DOHH2 (cell line): ENCODE measurements around the gene SLCO6A1.

Source experiments
- H3F3A ChIP-seq: fragments of 200-600 bp; sonication (generic), shearing (Covaris generic); 2 replicates; pipeline ENCODE4 v1.6.0; 2016; ENCODE audit warnings: antibody characterized with exemption, mild to moderate bottlenecking; ENCODE audit not compliant: control insufficient read depth, insufficient read depth
- H3K27ac ChIP-seq: fragments of 200-600 bp; sonication (generic); 2 replicates; pipeline ENCODE4 v1.5.1; 2014; ENCODE audit warnings: low read depth, mild to moderate bottlenecking, low read length, moderate library complexity
- H3K27me3 ChIP-seq: fragments of 200-600 bp; sonication (generic); 2 replicates; pipeline ENCODE4 v1.6.1; 2014; ENCODE audit warnings: mild to moderate bottlenecking, low read length, mixed read lengths; ENCODE audit not compliant: control insufficient read depth
- H3K36me3 ChIP-seq: fragments of 200-600 bp; sonication (generic); 2 replicates; pipeline ENCODE4 v1.6.1; 2014; ENCODE audit warnings: mild to moderate bottlenecking, low read length, moderate library complexity, mixed read lengths; ENCODE audit not compliant: control insufficient read depth
- H3K4me1 ChIP-seq: fragments of 200-600 bp; sonication (generic); 2 replicates; pipeline ENCODE4 v1.6.1; 2014; ENCODE audit warnings: mild to moderate bottlenecking, low read length, mixed read lengths; ENCODE audit not compliant: control insufficient read depth
- H3K4me2 ChIP-seq: fragments of 200-600 bp; sonication (generic); 2 replicates; pipeline ENCODE4 v1.6.0; 2014; ENCODE audit warnings: mild to moderate bottlenecking, low read length, moderate library complexity
- H3K4me3 ChIP-seq: fragments of 200-600 bp; sonication (generic); 2 replicates; pipeline ENCODE4 v1.5.1; 2014; ENCODE audit warnings: mild to moderate bottlenecking, low read length, mixed read lengths
- H3K79me2 ChIP-seq: fragments of 200-600 bp; sonication (generic); 2 replicates; pipeline ENCODE4 v1.6.1; 2014; ENCODE audit warnings: mild to moderate bottlenecking, low read length, mixed read lengths; ENCODE audit not compliant: control insufficient read depth
- H3K9me2 ChIP-seq: fragments of 200-600 bp; sonication (generic); replicated peaks from 2 replicates; pipeline ENCODE4 v1.6.1; 2014; ENCODE audit warnings: mild to moderate bottlenecking, low read length, mixed read lengths; ENCODE audit not compliant: control insufficient read depth
- H3K9me3 ChIP-seq: fragments of 200-600 bp; sonication (generic); 2 replicates; pipeline ENCODE4 v1.6.1; 2014; ENCODE audit warnings: antibody characterized with exemption, low read length, mixed read lengths; ENCODE audit not compliant: control insufficient read depth, insufficient read depth
- H4K20me1 ChIP-seq: fragments of 200-600 bp; sonication (generic); 2 replicates; pipeline ENCODE4 v1.6.0; 2014; ENCODE audit warnings: low read depth, mild to moderate bottlenecking, antibody characterized with exemption, low read length, moderate library complexity; ENCODE audit not compliant: control insufficient read depth, insufficient read depth
- EZH2phosphoT487 ChIP-seq: fragments of 200-600 bp; sonication (generic); IDR thresholded peaks from 2 replicates; pipeline ENCODE4 v1.6.1; 2017; ENCODE audit warnings: borderline replicate concordance, mild to moderate bottlenecking, antibody characterized with exemption, low read length, moderate library complexity, mixed read lengths
- TF ChIP-seq, protein P1 (sequence below): fragments of 200-600 bp; sonication (generic); IDR thresholded peaks from one replicate; pipeline ENCODE4 v1.5.1; 2014; ENCODE audit warnings: antibody characterized with exemption, mild to moderate bottlenecking, low read depth, low read length; ENCODE audit not compliant: poor library complexity, severe bottlenecking

Gene SLCO6A1

GRCh38 chr5:102341681-102342288 is 157.0 kb downstream of the SLCO6A1 start:
- Histone ChIP-seq H3K27me3 (no peaks in the 10 kb centered on the region), H3K4me3 (no peak overlapping the region), H3K4me1 (no peaks in the 10 kb centered on the region), H3K27ac (no peak overlapping the region), H3K9me3 (no peaks in the 10 kb centered on the region), H3K4me2 (no peak overlapping the region), H3K36me3 (no peaks in the 10 kb centered on the region), H3F3A (no peaks in the 10 kb centered on the region), H4K20me1 (no peaks in the 10 kb centered on the region), H3K79me2 (no peaks in the 10 kb centered on the region), H3K9me2 (no peaks in the 10 kb centered on the region)
- no peak for TF ChIP-seq EZH2phosphoT487
- TF ChIP-seq, protein P1, sequence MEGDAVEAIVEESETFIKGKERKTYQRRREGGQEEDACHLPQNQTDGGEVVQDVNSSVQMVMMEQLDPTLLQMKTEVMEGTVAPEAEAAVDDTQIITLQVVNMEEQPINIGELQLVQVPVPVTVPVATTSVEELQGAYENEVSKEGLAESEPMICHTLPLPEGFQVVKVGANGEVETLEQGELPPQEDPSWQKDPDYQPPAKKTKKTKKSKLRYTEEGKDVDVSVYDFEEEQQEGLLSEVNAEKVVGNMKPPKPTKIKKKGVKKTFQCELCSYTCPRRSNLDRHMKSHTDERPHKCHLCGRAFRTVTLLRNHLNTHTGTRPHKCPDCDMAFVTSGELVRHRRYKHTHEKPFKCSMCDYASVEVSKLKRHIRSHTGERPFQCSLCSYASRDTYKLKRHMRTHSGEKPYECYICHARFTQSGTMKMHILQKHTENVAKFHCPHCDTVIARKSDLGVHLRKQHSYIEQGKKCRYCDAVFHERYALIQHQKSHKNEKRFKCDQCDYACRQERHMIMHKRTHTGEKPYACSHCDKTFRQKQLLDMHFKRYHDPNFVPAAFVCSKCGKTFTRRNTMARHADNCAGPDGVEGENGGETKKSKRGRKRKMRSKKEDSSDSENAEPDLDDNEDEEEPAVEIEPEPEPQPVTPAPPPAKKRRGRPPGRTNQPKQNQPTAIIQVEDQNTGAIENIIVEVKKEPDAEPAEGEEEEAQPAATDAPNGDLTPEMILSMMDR, result no peak

GRCh38 chr5:102324714-102325113 is 174.1 kb downstream of the SLCO6A1 start:
- Histone ChIP-seq H3K4me1 (no peaks in the 10 kb centered on the region), H3K4me2 (no peak overlapping the region), H3K9me2 (no peaks in the 10 kb centered on the region), H3K36me3 (no peaks in the 10 kb centered on the region), H3K27me3 (no peaks in the 10 kb centered on the region), H3F3A (no peaks in the 10 kb centered on the region), H3K9me3 (no peaks in the 10 kb centered on the region), H4K20me1 (no peaks in the 10 kb centered on the region), H3K27ac (no peak overlapping the region), H3K79me2 (no peaks in the 10 kb centered on the region), H3K4me3 (no peak overlapping the region)
- TF ChIP-seq, protein P1, result no peak
- no peak for TF ChIP-seq EZH2phosphoT487
